Retinal pigment epithelial cell (primary cell): ENCODE data around the gene HEATR3.

Source experiments
- DNase-seq: peaks from one replicate; pipeline ENCODE4 v3.0.0-alpha.2; 2010; ENCODE audit warnings: low read depth
- H3K4me3 ChIP-seq: 2 replicates; pipeline ENCODE4 v1.5.1; 2011; ENCODE audit warnings: mild to moderate bottlenecking, low read length, control low read depth, moderate library complexity
- CTCF ChIP-seq: conservative IDR thresholded peaks from 2 replicates; pipeline ENCODE4 v1.5.1; 2011; ENCODE audit warnings: low read depth, low read length, control low read depth, inconsistent platforms

Gene HEATR3

GRCh38 chr16:50025537-50025931 lies 40.2 kb upstream of the HEATR3 start:
- TF ChIP-seq CTCF = no peak
- DNase-seq = no peak
- peak overlapping the region; percentile 95 for H3K4me3 ChIP-seq

- TF ChIP-seq CTCF = no peak
- no peak for DNase-seq
- no peak overlapping the region for H3K4me3 ChIP-seq
Observed at GRCh38 chr16:50027829-50028228, 37.9 kb upstream of the HEATR3 start.

- TF ChIP-seq CTCF = no peak
- no peak overlapping the region for H3K4me3 ChIP-seq
- DNase-seq = no peak
Observed at GRCh38 chr16:50035468-50035992, 30.2 kb upstream of the HEATR3 start.

DNA sequence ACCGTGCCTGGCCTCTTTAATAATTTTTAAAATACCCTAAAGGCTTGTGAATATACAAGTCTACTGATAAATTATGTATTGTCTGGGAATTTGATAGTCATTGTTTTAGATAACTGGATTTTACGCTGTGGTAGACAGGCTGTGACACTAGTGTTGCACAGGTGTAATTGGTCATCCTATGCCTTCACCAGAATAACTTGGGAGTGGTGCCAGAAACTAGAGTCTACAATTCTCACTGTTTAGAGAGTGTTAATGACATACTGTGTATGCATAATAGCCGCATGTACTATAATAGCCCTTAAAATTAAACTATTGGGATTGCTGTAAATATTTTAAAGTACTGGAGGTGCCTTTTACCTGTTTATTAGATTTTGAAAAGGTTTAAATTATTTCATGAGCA lies 29.3 kb upstream of the HEATR3 start:
- no peak for DNase-seq
- no peak overlapping the region for H3K4me3 ChIP-seq
- no peak for TF ChIP-seq CTCF

DNA sequence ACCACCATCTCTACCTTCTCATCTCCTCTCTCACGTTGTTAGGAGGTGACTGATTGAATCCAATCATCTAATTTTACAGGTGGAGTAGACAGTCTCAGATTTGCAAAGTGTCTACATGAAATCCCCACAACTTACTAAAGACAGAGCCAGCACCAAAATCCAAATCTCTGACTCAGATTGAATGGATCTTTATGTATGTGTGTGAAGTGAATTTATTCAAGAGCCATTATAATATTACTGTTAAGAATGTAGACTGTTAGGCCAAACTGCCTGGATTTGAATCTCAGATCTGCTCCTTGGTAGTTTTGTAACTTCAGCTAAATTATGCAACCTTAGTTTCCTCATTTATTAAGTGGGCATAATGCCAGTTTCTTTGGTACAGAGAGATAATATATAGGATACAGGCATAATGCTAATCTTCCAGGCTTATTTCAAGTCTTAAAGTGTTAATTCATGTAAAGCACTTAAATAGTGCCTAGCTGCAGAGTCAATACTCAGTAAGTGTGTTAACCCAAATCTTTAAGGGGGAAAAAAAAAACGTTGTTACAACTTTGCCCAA lies 28.0 kb upstream of the HEATR3 start:
- no peak for TF ChIP-seq CTCF
- no peak for DNase-seq
- no peak overlapping the region for H3K4me3 ChIP-seq

- no peak for TF ChIP-seq CTCF
- no peak for DNase-seq
- H3K4me3 ChIP-seq = no peak overlapping the region
Observed at GRCh38 chr16:50038286-50038685, 27.5 kb upstream of the HEATR3 start.

DNA sequence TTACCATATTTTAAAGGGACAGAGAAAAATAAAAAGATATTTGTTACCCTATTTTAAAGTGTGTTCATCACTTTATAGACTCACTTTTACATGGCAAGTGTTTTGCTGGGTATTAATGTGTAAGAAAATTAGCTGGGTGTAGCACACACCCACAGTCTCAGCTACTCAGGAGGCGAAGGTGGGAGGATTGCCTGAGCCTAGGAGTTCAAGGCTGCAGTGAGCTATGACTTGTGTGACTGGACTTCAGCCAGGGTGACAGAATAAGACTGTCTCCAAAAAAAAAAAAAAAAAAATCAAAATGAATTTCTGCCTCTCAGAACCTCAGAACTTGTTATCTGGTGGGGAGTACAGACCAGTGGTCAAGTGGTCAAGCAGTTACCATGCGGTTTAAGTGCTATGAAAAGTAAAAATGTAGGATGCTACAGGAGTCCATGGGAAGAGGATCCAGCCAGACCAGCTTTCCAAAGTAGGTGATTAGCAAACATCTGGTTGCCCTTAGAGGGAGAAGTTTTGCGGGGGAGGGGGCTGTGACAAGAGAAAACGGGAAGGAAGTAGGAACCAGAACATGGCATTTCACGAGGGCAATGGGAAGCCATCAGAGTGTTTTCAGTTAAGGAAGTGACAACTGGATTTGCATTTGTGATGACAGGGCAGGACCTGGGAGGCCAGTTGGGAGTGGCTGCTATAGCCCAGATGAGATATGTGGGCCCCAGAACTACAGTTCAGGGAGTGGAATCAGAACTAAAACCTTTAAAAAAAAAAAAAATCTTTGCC lies 26.8 kb upstream of the HEATR3 start:
- no peak for TF ChIP-seq CTCF

More for the DNA sequence above, 26.8 kb upstream of the HEATR3 start:
- no peak for DNase-seq
- H3K4me3 ChIP-seq = no peak overlapping the region
